Mammary epithelial cell (primary cell): ENCODE results near the gene AKT1S1.

Experiments used
- EZH2 ChIP-seq: IDR thresholded peaks from 2 replicates; pipeline ENCODE4 v1.6.1; 2012; ENCODE audit warnings: low read length, inconsistent platforms, borderline replicate concordance
- TF ChIP-seq, protein P1 (sequence below), 2 donors: IDR thresholded peaks in 1 of 2; conservative IDR thresholded peaks in 1 of 2; 2 replicates each; pipeline ENCODE4 v1.5.1; 2011 to 2012; ENCODE audit warnings: inconsistent platforms in 2 of 2, low read length in 2 of 2, mild to moderate bottlenecking in 2 of 2, control low read depth in 1 of 2, low read depth in 1 of 2; ENCODE audit not compliant: insufficient read depth in 1 of 2; ENCODE audit errors: extremely low read depth in 1 of 2

DNA sequence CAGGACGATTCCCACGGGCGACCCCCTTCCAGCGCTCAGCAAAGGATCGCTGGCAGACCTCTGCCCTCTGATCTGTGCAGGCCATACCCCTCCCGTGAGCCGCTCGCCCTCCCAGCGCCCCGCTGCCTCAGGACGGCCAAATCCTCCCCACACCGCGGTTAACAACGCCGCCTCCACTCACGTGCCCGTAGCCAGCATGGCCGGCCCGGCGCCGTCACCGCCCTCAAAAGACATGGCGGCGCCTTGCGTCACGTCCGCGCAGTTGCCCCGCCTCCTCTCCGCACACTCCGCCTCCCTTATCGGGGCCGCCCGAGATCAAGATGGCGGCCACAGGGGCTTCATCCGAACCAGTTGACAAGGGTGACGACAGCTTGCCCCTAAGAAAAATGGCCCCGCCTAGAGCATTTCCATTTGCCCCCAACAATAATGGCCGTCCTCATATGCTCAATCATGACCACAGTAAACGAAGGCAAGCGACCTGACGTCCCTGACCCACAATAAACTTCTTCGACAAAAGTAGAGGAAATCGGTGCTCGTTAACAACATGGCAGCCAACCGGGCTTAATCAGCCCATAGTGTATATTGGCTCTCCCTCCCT lies 634 bp downstream of the AKT1S1 start:
- TF ChIP-seq, protein P1, sequence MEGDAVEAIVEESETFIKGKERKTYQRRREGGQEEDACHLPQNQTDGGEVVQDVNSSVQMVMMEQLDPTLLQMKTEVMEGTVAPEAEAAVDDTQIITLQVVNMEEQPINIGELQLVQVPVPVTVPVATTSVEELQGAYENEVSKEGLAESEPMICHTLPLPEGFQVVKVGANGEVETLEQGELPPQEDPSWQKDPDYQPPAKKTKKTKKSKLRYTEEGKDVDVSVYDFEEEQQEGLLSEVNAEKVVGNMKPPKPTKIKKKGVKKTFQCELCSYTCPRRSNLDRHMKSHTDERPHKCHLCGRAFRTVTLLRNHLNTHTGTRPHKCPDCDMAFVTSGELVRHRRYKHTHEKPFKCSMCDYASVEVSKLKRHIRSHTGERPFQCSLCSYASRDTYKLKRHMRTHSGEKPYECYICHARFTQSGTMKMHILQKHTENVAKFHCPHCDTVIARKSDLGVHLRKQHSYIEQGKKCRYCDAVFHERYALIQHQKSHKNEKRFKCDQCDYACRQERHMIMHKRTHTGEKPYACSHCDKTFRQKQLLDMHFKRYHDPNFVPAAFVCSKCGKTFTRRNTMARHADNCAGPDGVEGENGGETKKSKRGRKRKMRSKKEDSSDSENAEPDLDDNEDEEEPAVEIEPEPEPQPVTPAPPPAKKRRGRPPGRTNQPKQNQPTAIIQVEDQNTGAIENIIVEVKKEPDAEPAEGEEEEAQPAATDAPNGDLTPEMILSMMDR (conservative IDR thresholded peaks at IDR 0.05 in 1 of 2, IDR thresholded peaks at IDR 0.05 in 1 of 2; ENCODE audit: extremely low read depth in 1 of 2, insufficient read depth in 1 of 2, low read depth in 1 of 2, low read length in 2 of 2): no peak
- no peak for TF ChIP-seq EZH2
